Peyer's patch (tissue), 4 donors: ENCODE results near the gene TOX2. TPM values are rescaled to one million over a fixed set of nuclear protein-coding genes. Genes with fewer than 3 reads are reported as not detected.

Source experiments
- DNase-seq, 3 donors: peaks; one replicate each; pipeline ENCODE4 v3.0.0-alpha.2; 2017 to 2019
- H3K27ac ChIP-seq, 4 donors: fragments of 200-600 bp; sonication (generic); one replicate each; pipeline ENCODE4 v1.5.1; 2016 to 2019
- H3K27me3 ChIP-seq, 2 donors: fragments of 200-600 bp; sonication (generic); one replicate each; pipeline ENCODE4 v1.5.1; 2019
- H3K36me3 ChIP-seq, 3 donors: fragments of 200-600 bp; sonication (generic); one replicate each; pipeline ENCODE4 v1.5.1; 2016 to 2019
- H3K4me1 ChIP-seq, 4 donors: fragments of 200-600 bp; sonication (generic); one replicate each; pipeline ENCODE4 v1.5.1; 2016 to 2019
- H3K4me3 ChIP-seq, 4 donors: fragments of 200-600 bp; sonication (generic); 1 replicate in 3 of 4; 2 replicates in 1 of 4; pipeline ENCODE4 v1.5.1; 2016 to 2019; ENCODE audit warnings: mild to moderate bottlenecking in 1 of 4
- H3K9me3 ChIP-seq, 4 donors: fragments of 200-600 bp; sonication (generic); one replicate each; pipeline ENCODE4 v1.5.1; 2016 to 2019; ENCODE audit warnings: mild to moderate bottlenecking in 1 of 4
- CTCF ChIP-seq, 6 experiments: fragments of 450-650 bp in 4 of 6; fragments of 200-600 bp in 2 of 6; sonication (generic) in 1 of 6; IDR thresholded peaks; one replicate each; pipeline ENCODE4 v1.5.1; 2017 to 2019; ENCODE audit warnings: antibody characterized with exemption in 6 of 6, mild to moderate bottlenecking in 3 of 6, moderate library complexity in 1 of 6
- POLR2A ChIP-seq, 2 donors: fragments of 450-650 bp; IDR thresholded peaks; one replicate each; pipeline ENCODE4 v1.5.1; 2017; ENCODE audit warnings: antibody characterized with exemption in 2 of 2, mild to moderate bottlenecking in 2 of 2, moderate library complexity in 2 of 2
- total RNA-seq, 4 donors: library from RNA; depleted of rRNA; stranded (reverse); fragments of >200 nt; gene quantifications; one replicate each; pipeline ENCODE4 v1.1.0, GENCODE V29; 2016

Gene TOX2
- total RNA-seq, 4 donors from 2014 or later: 1.9 to 5.8 (median 2.0) TPM

- Histone ChIP-seq H3K27me3 (no peaks in the 10 kb centered on the region), H3K4me3 (no peak overlapping the region), H3K36me3 (no peaks in the 10 kb centered on the region), H3K9me3 (no peaks in the 10 kb centered on the region), H3K4me1 (no peaks in the 10 kb centered on the region), H3K27ac (no peak overlapping the region)
- no peak for DNase-seq
- TF ChIP-seq CTCF (IDR thresholded peaks at IDR 0.05) (no peak), POLR2A (IDR thresholded peaks at IDR 0.05) (no peak)
These were observed 183.6 kb downstream of the TOX2 start for GRCh38 chr20:44098256-44098630.

- Histone ChIP-seq H3K27me3 (no peaks in the 10 kb centered on the region), H3K27ac (no peak overlapping the region), H3K4me1 (no peaks in the 10 kb centered on the region), H3K36me3 (no peaks in the 10 kb centered on the region), H3K9me3 (no peaks in the 10 kb centered on the region), H3K4me3 (no peak overlapping the region)
- TF ChIP-seq POLR2A (IDR thresholded peaks at IDR 0.05) (no peak), CTCF (IDR thresholded peaks at IDR 0.05) (no peak)
- DNase-seq: no peak
These were observed 184.0 kb downstream of the TOX2 start for GRCh38 chr20:44098657-44099056.

- no peaks in the 10 kb centered on the region for H3K4me1 ChIP-seq
- H3K36me3 ChIP-seq: no peaks in the 10 kb centered on the region
- no peak for DNase-seq
- no peak overlapping the region for H3K4me3 ChIP-seq
- H3K9me3 ChIP-seq: no peaks in the 10 kb centered on the region
- no peak for TF ChIP-seq POLR2A (IDR thresholded peaks at IDR 0.05)
- TF ChIP-seq CTCF (IDR thresholded peaks at IDR 0.05): no peak
- H3K27me3 ChIP-seq: no peaks in the 10 kb centered on the region
- H3K27ac ChIP-seq: no peak overlapping the region
These were observed 185.2 kb downstream of the TOX2 start for GRCh38 chr20:44099832-44100231.

GRCh38 chr20:44102582-44102981 is 187.9 kb downstream of the TOX2 start:
- no peaks in the 10 kb centered on the region for H3K4me1 ChIP-seq
- H3K4me3 ChIP-seq: no peak overlapping the region
- peaks cover 0 to 4% of the 10 kb centered on the region in 2 donors for H3K27me3 ChIP-seq
- no peak for DNase-seq
- TF ChIP-seq POLR2A (IDR thresholded peaks at IDR 0.05): no peak
- TF ChIP-seq CTCF (IDR thresholded peaks at IDR 0.05): no peak
- no peaks in the 10 kb centered on the region for H3K9me3 ChIP-seq
- no peaks in the 10 kb centered on the region for H3K36me3 ChIP-seq
- no peak overlapping the region for H3K27ac ChIP-seq

GRCh38 chr20:44104798-44105517 is 190.3 kb downstream of the TOX2 start:
- no peak for DNase-seq
- H3K27me3 ChIP-seq: peaks cover 0 to 4% of the 10 kb centered on the region in 2 donors
- TF ChIP-seq CTCF (IDR thresholded peaks at IDR 0.05): no peak
- no peak for TF ChIP-seq POLR2A (IDR thresholded peaks at IDR 0.05)
- no peaks in the 10 kb centered on the region for H3K4me1 ChIP-seq
- H3K4me3 ChIP-seq: no peak overlapping the region
- H3K27ac ChIP-seq: no peak overlapping the region
- peaks cover 0 to 5% (median 0%) of the 10 kb centered on the region in 4 donors for H3K9me3 ChIP-seq
- no peaks in the 10 kb centered on the region for H3K36me3 ChIP-seq
